HepG2 (cell line): Measurements from ENCODE around the gene VIPR1. TPM values are rescaled to one million over a fixed set of nuclear protein-coding genes. Genes with fewer than 3 reads are reported as not detected.

ENCODE experiments used
- ATAC-seq: fragments of 200-7000 bp; cut with Tn5 transposase; 3 replicates; pipeline ENCODE4 v1.9.1; 2020; ENCODE audit warnings: mild to moderate bottlenecking, moderate library complexity
- BruUV-seq: library from RNA; stranded (reverse); fragments of 400-500 nt; replicated peaks from 2 replicates; lab custom pipeline; 2021; lab: Mats Ljungman, UMichigan
- CTCF ChIA-PET: fragments of 300-600 bp; formaldehyde crosslinking; extraction: SDS; loops from one replicate; lab custom pipeline; 2021; ENCODE audit warnings: low total read pairs, inconsistent platforms, low intra/inter-chr PET ratio; lab: Yijun Ruan, JAX
- POLR2A ChIA-PET: fragments of 350-600 bp; sonication (Branson Sonifier 250); formaldehyde crosslinking; loops from one replicate; lab custom pipeline; 2020; ENCODE audit warnings: antibody characterized with exemption, inconsistent platforms; lab: Yijun Ruan, JAX
- DNase-seq: peaks from one replicate; pipeline ENCODE4 v3.0.0-alpha.2; 2015; ENCODE audit warnings: low spot score
- FAIRE-seq: peaks from 3 replicates; lab custom pipeline; 2011; peaks lifted over from hg19 to GRCh38; lab: Jason Lieb, UNC
- H2AFZ ChIP-seq: one replicate; pipeline ENCODE4 v1.6.1; 2011; ENCODE audit warnings: low read length, inconsistent platforms
- H3K27ac ChIP-seq: fragments of 300-600 bp; 3 replicates; pipeline ENCODE4 v1.8.0; 2011; ENCODE audit warnings: mixed run types, mild to moderate bottlenecking, mixed read lengths, low read length, inconsistent platforms; ENCODE audit not compliant: insufficient read depth; ENCODE audit errors: extremely low read length
- H3K27me3 ChIP-seq, 2 experiments: fragments of 200-600 bp in 1 of 2; 2 replicates in 1 of 2; 3 replicates in 1 of 2; pipeline versions ENCODE4 v1.6.0 to v1.8.0; 2011; ENCODE audit warnings: low read length in 2 of 2, mild to moderate bottlenecking in 2 of 2, moderate library complexity in 2 of 2, inconsistent platforms in 1 of 2; ENCODE audit not compliant: insufficient read depth in 2 of 2, control insufficient read depth in 1 of 2
- H3K36me3 ChIP-seq, 2 experiments: fragments of 200-600 bp in 1 of 2; replicated peaks in 1 of 2; 2 replicates in 1 of 2; 3 replicates in 1 of 2; pipeline versions ENCODE4 v1.5.1 to v1.8.0; 2011; ENCODE audit warnings: low read length in 2 of 2, inconsistent platforms in 1 of 2; ENCODE audit not compliant: insufficient read depth in 2 of 2, control insufficient read depth in 1 of 2
- H3K4me1 ChIP-seq: 2 replicates; pipeline ENCODE4 v1.5.1; 2012; ENCODE audit warnings: low read length, inconsistent platforms; ENCODE audit not compliant: insufficient read depth
- H3K4me2 ChIP-seq: 2 replicates; pipeline ENCODE4 v1.6.0; 2011; ENCODE audit warnings: low read depth, low read length, inconsistent platforms
- H3K4me3 ChIP-seq, 3 experiments: fragments of 200-600 bp in 1 of 3; sonication (generic), shearing (Covaris generic) in 1 of 3; replicated peaks in 1 of 3; 2 replicates each; pipeline ENCODE4 v1.5.1; 2011 to 2016; ENCODE audit warnings: low read length in 3 of 3, inconsistent platforms in 2 of 3, low read depth in 2 of 3, mild to moderate bottlenecking in 2 of 3, control low read depth in 1 of 3, mixed read lengths in 1 of 3; ENCODE audit not compliant: insufficient read depth in 1 of 3
- H3K79me2 ChIP-seq: one replicate; pipeline ENCODE4 v1.6.1; 2011; ENCODE audit warnings: low read length, inconsistent platforms; ENCODE audit not compliant: insufficient read depth
- H3K9ac ChIP-seq: 2 replicates; pipeline ENCODE4 v1.6.0; 2011; ENCODE audit warnings: mild to moderate bottlenecking, low read depth, low read length, inconsistent platforms; ENCODE audit not compliant: insufficient read depth
- H3K9me3 ChIP-seq: 2 replicates; pipeline ENCODE4 v1.5.1; 2012; ENCODE audit warnings: mild to moderate bottlenecking, low read length
- H4K20me1 ChIP-seq: 2 replicates; pipeline ENCODE4 v1.6.0; 2011; ENCODE audit warnings: inconsistent platforms, mild to moderate bottlenecking, low read length, moderate library complexity; ENCODE audit not compliant: insufficient read depth
- ARHGAP35 ChIP-seq: sonication (generic); formaldehyde crosslinking; IDR thresholded peaks from 2 replicates; pipeline ENCODE4 v1.9.0; 2022; ENCODE audit warnings: mild to moderate bottlenecking, inconsistent platforms, moderate library complexity, missing genetic modification reagents, borderline replicate concordance
- DMTF1 ChIP-seq: sonication (generic); formaldehyde crosslinking; IDR thresholded peaks from 2 replicates; pipeline ENCODE4 v1.4.0; 2020; ENCODE audit warnings: mild to moderate bottlenecking, missing genetic modification reagents
- KMT2A ChIP-seq: sonication (generic); formaldehyde crosslinking; IDR thresholded peaks from 2 replicates; pipeline ENCODE4 v1.4.0; 2020; ENCODE audit warnings: missing genetic modification reagents
- ZMYM3 ChIP-seq: sonication (generic); formaldehyde crosslinking; IDR thresholded peaks from 2 replicates; pipeline ENCODE4 v1.5.1; 2020; ENCODE audit warnings: mild to moderate bottlenecking, missing genetic modification reagents
- ZNF513 ChIP-seq: sonication (generic); formaldehyde crosslinking; conservative IDR thresholded peaks from 2 replicates; pipeline ENCODE4 v1.5.0; 2020; ENCODE audit warnings: missing genetic modification reagents
- ZNF629 ChIP-seq: sonication (generic); formaldehyde crosslinking; conservative IDR thresholded peaks from 2 replicates; pipeline ENCODE4 v1.5.0; 2020; ENCODE audit warnings: missing genetic modification reagents
- WGBS: methylation state at CpG from one replicate; pipeline ENCODE4 v1.1.6; 2017; ENCODE audit warnings: low lambda C conversion rate; 5-methylcytosine and 5-hydroxymethylcytosine counted together
- in situ Hi-C: cut with HindIII; loops from 2 replicates; pipeline ENCODE4 v1.10.0; 2017; ENCODE audit warnings: low pct_unique_long_range_greater_than_20kb; ENCODE audit not compliant: extremely low pct_ligation_motif_present
- intact Hi-C: fragments of 100-400 bp; cut with micrococcal nuclease; formaldehyde crosslinking; loops from one replicate; pipeline ENCODE4 v1.10.0; 2022; ENCODE audit not compliant: unreplicated experiment
- polyA plus RNA-seq, 8 experiments: library from polyadenylated mRNA; depleted of rRNA in 3 of 8; stranded (reverse) in 7 of 8; unstranded in 1 of 8; fragments of >200 nt; fragmentation: Illumina TruSeq in 4 of 8; extraction: Trizol in 4 of 8; gene quantifications; 2 replicates each; pipeline versions ENCODE4 v1.2.1 to v1.2.3, GENCODE V29; 2011 to 2016; ENCODE audit warnings: low read depth in 4 of 8, missing spikeins in 1 of 8, mixed read lengths in 1 of 8; ENCODE audit not compliant: insufficient read depth in 1 of 8
- total RNA-seq, 5 experiments: library from RNA; depleted of rRNA; stranded (reverse); fragments of >200 nt; fragmentation: Illumina TruSeq; extraction: Trizol; gene quantifications; 2 replicates each; pipeline ENCODE4 v1.2.3, GENCODE V29; 2016; ENCODE audit warnings: low read depth in 1 of 5

The VIPR1 gene
- total and polyA plus RNA-seq, 2 of the 13 experiments (the other 11 are each of a cell fraction or from before 2014, with no cell fraction given) = 0.04 to 0.11 TPM

DNA sequence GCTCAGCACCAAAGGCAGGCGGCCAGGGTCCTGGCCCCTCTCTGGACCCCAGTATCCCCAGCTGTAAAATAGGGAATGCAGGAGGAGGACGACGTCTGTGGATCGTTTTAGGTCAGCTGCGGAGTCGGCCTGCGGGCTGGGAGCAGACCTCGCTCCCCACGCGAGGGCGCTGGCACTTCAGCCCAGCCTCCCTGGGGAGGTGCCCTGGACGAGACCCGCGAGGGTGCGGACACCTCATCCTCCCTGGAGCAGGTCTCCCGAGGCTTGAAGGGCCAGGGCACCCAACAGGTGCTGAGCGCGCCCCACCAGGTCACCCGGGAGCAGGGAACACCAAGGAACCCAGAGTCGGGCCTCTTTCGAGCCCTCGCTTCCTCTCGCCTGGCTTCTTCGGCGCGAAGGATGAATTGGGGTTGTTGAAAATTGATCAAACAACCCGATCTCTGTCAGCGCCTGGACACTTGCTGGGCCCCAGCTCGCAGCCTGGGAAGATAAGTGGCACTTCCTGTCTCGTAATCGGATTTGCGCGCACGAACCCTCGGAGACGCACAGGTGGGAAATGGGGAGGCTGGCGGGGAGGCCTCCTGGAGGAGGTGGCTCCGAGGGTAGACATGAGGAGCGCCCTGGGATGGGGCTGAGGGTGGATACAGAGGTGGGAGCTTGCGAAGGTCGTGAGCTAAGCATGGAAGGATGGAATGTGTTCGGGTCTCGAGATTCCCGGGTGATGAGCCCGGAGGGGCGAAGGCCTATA, 588 bp upstream of the VIPR1 start (continued):
- TF ChIP-seq ZNF513 (CRISPR knock-in tag) = no peak

- no peaks in the 10 kb centered on the region for H4K20me1 ChIP-seq
- no peaks in the 10 kb centered on the region for H3K9me3 ChIP-seq
- peaks cover 9 to 55% of the 10 kb centered on the region in 2 experiments; a peak in 4 of 5 replicates for H3K27me3 ChIP-seq
- no peaks in the 10 kb centered on the region for H3K36me3 ChIP-seq
- peak overlapping the region; percentile 84; the same call in 1 of the 2 replicates for H3K4me2 ChIP-seq
- intact Hi-C loops (loop anchor here (5.0 kb wide), 1 partner anchor 39 kb away; no protein-coding TSS in a partner anchor), in situ Hi-C loops (no loop called here)
- H3K4me3 ChIP-seq = peak overlapping the region in 1 of 3 experiments; percentile 69; a peak in 1 of 6 replicates
- H3K79me2 ChIP-seq = no peaks in the 10 kb centered on the region
- no peak overlapping the region for H2AFZ ChIP-seq
- ATAC-seq (no peak), FAIRE-seq (no peak), DNase-seq (no peak)
- peaks cover 11% of the 10 kb centered on the region; the same call in 1 of the 2 replicates for H3K4me1 ChIP-seq
- CTCF ChIA-PET = no interaction called here
- H3K9ac ChIP-seq = no peak overlapping the region
- 37% methylated on average over 3 of the region's 4 CpGs for WGBS
- no peak for TF ChIP-seq DMTF1
- peak; percentile 89 for TF ChIP-seq ZNF629 (CRISPR knock-in tag)
- no peak for TF ChIP-seq KMT2A (CRISPR knock-in tag)
- 0 out of 2 replicates have a peak, but pooled peaks have one; percentile 34 for TF ChIP-seq ZMYM3
- no peak for TF ChIP-seq ARHGAP35 (CRISPR knock-in tag)
- TF ChIP-seq, all 625 proteins: peak for 2
- BruUV-seq = no TSS peak
- POLR2A ChIA-PET = no interaction called here
- no peak overlapping the region for H3K27ac ChIP-seq
Observed at GRCh38 chr3:42503251-42503924, 945 bp downstream of the VIPR1 start.
